D721Med (cell line): ENCODE results near the gene RBL2.
"Not testable (repeated sequence)": the region's sequence is repeated elsewhere in the genome, so short reads cannot be mapped to it uniquely, and the experiment has no call there.

ENCODE experiments used
- DNase-seq: peaks from one replicate; pipeline ENCODE4 v3.0.0; 2011; ENCODE audit warnings: low spot score; ENCODE audit not compliant: insufficient read length
- FAIRE-seq: peaks from 2 replicates; lab custom pipeline; 2011; peaks lifted over from hg19 to GRCh38; lab: Jason Lieb, UNC
- TF ChIP-seq, protein P1 (sequence below): IDR thresholded peaks from 2 replicates; pipeline ENCODE4 v1.5.1; 2012; ENCODE audit warnings: mild to moderate bottlenecking, control low read depth; ENCODE audit not compliant: insufficient read depth; ENCODE audit errors: missing control alignments

The RBL2 gene

DNA sequence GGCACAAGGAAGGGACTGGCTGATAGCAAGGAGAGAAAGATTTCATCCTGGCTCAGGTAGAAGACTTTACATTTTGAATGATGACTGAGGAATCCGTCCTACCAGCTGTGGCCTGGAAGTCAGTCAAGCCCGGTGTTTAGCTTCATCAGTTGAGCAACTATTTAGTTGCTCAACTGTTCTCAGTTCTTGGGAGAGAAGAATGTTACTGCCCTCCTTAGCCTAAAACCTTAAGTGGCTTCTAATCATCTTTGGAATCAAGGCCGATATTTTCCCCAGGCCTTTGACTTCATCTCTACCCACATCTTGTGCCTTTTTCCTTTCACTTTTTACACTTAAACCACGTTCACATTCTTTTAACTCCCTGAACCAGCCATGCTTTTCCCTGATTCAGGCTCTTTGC is 17.3 kb upstream of the RBL2 start:
- DNase-seq (no peak), FAIRE-seq (no peak)
- TF ChIP-seq, protein P1, sequence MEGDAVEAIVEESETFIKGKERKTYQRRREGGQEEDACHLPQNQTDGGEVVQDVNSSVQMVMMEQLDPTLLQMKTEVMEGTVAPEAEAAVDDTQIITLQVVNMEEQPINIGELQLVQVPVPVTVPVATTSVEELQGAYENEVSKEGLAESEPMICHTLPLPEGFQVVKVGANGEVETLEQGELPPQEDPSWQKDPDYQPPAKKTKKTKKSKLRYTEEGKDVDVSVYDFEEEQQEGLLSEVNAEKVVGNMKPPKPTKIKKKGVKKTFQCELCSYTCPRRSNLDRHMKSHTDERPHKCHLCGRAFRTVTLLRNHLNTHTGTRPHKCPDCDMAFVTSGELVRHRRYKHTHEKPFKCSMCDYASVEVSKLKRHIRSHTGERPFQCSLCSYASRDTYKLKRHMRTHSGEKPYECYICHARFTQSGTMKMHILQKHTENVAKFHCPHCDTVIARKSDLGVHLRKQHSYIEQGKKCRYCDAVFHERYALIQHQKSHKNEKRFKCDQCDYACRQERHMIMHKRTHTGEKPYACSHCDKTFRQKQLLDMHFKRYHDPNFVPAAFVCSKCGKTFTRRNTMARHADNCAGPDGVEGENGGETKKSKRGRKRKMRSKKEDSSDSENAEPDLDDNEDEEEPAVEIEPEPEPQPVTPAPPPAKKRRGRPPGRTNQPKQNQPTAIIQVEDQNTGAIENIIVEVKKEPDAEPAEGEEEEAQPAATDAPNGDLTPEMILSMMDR, result no peak

DNA sequence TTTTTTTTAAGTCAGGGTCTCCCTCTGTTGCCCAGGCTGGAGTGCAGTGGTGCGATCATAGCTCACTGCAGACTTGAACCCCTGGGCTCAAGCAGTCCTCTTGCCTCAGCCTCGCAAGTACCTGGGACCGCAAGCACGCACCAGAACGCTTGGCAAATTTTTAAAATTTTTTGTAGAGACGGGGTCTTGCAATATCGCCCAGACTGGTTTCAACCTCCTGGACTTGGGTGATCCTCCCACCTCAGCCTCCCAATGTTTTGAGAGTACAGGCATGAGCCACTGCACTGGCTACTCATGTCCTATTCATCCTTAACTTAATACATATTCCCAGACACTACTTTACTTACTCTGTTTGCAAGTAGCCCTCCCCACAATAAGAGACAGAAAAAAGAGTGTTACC is 16.3 kb upstream of the RBL2 start:
- TF ChIP-seq, protein P1, result no peak
- FAIRE-seq, result no peak

DNA sequence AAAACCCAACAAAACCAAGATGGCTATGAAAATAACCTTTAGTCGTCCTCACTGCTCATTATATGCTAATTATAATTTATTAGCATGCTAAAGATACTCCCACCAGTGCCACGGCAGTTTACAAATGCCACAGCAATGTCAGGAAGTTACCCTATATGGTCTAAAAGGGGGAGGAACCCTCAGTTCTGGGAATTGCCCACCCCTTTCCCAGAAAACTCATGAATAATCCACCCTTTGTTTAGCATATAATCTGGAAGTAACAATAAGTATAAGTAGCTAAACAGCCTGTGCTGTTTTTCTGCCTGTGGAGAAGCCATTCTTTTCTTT is 14.9 kb upstream of the RBL2 start:
- not testable (repeated sequence) for DNase-seq, FAIRE-seq

More for the DNA sequence above, 16.3 kb upstream of the RBL2 start:
- no peak for DNase-seq

DNA sequence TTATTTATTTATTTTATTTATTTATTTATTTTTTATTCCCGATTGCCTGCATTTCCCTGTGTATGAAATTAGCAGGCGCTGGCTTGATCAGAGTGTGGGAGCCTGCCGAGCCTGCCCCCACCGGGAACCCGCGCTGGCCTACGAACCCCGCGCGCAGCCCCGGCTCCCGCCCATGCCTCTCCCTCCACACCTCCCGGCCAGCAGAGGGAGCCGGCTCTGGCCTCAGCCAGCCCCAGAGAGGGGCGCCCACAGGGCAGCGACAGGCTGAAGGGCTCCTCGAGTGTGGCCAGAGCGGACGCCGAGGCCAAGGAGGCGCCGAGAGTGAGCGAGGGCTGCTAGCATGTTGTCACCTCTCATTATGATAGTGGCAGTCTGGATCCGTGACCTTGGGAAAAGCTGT is 13.0 kb upstream of the RBL2 start:
- TF ChIP-seq, protein P1, result no peak
- DNase-seq (no peak), FAIRE-seq (no peak)

DNA sequence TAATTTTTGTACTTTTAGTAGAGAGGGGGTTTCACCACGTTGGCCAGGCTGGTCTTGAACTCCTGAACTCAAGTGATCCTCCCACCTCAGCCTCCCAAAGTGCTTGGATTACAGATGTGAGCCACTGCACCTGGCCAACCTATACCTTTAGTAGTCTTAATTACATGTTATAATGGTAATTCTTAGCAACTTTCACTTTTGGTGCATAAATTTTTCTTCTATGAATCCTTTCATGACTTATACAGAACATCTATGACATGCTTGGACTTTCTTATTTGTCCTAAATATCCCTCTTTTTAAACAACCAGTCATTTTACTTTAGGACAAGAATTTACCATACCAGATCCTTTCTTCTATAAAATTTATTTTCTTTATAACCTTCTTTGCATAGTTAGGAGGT is 10.3 kb upstream of the RBL2 start:
- FAIRE-seq, DNase-seq: not testable (repeated sequence)

DNA sequence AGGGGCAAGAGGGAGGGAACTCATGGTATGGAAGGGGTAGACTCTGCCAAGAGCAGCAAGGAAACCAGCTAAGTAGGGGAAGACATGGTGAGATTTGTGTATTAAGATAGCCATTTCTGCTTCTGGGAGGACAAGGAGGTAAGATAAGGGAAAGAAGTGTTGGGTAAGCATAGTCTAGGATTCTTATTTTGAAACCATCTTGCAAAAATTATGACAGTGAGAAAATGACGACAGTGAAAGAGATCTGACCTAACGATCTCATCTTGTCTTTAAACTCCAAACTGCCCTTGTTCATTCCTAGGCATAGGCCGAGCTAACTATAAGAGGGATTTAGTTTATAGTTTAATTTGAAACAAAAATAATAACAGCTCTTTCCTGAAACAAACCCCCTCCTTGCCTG is 5.6 kb upstream of the RBL2 start:
- TF ChIP-seq, protein P1, result no peak
- FAIRE-seq (no peak), DNase-seq (no peak)

DNA sequence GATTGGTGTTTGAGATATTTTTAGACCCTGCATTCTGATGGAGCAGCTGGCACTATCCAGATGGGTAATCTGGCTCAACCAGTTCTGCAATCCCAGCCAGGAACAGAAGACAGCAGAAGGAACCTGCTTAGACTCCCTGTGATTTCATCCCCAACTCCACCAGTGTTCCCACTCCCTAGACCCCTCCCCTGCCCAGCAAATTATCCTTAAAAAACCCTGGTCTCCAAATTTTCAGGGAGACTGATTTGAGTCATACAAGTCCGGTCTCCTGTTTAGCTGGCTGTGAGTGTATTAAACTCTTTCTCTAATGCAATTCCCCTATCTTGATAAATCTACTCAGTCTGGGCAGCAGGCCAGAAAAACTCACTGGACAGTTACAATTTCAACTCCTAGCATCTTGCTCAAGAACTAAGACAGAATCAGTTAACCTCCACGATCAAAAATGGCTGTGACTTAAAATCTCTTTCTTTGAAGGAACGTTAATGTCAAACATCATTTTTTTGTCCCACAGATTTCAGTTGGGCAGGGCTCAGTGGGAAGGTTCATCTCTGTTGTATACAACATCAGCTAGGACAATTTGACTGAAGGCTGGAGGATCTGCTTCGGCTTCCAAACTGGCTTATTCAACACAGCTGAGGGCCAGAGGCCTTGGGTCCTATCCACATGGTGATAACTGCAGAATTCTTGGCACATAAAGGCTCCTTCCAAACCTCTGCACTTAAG is 4.9 kb upstream of the RBL2 start:
- TF ChIP-seq, protein P1, result no peak
- FAIRE-seq, result no peak
- DNase-seq, result no peak

DNA sequence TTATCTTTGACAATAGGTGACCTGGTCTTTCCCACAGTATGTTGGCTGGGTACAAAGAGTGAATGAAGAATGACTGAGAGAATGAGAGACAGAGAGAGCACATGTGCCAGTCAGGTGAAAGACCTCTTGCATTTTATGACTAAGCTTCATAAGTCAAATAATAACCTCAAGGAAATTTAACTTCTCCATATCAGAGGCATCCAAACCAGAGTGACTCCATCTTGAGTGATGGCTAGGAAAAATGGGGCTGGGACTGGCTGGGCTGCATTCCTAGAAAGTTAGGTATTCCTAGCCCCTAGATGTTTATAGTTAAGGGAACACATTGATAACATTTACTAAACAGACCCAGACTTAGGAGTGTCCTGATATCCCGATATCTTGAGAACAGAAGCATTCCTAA is 3.9 kb upstream of the RBL2 start:
- DNase-seq (no peak), FAIRE-seq (no peak)
- TF ChIP-seq, protein P1, result no peak
